Spleen (tissue), 11 donors: ENCODE data around the gene GSTP1. TPM values are rescaled to one million over a fixed set of nuclear protein-coding genes. Genes with fewer than 3 reads are reported as not detected.

Experiments used
- DNase-seq: peaks from one replicate; pipeline ENCODE4 v3.0.0-alpha.2; 2020
- H3K27ac ChIP-seq, 8 donors: fragments of 200-600 bp; sonication (generic) in 7 of 8; 1 replicate in 4 of 8; 2 replicates in 4 of 8; pipeline versions ENCODE4 v1.5.0 to v1.8.0; 2016 to 2021; ENCODE audit warnings: inconsistent platforms in 4 of 8, mild to moderate bottlenecking in 4 of 8, moderate library complexity in 1 of 8
- H3K27me3 ChIP-seq, 7 donors: fragments of 200-600 bp; sonication (generic) in 6 of 7; replicated peaks in 1 of 7; 1 replicate in 4 of 7; 2 replicates in 3 of 7; pipeline versions ENCODE4 v1.5.0 to v1.8.0; 2016 to 2021; ENCODE audit warnings: inconsistent platforms in 3 of 7, mild to moderate bottlenecking in 1 of 7
- H3K36me3 ChIP-seq, 6 donors: fragments of 200-600 bp; sonication (generic) in 5 of 6; 1 replicate in 4 of 6; 2 replicates in 2 of 6; pipeline versions ENCODE4 v1.5.0 to v1.8.0; 2016 to 2021; ENCODE audit warnings: inconsistent platforms in 2 of 6
- H3K4me1 ChIP-seq, 6 donors: fragments of 200-600 bp; sonication (generic) in 5 of 6; 1 replicate in 3 of 6; 2 replicates in 3 of 6; pipeline versions ENCODE4 v1.5.0 to v1.8.0; 2016 to 2021; ENCODE audit warnings: inconsistent platforms in 3 of 6
- H3K4me3 ChIP-seq, 8 donors: fragments of 200-600 bp; sonication (generic) in 7 of 8; 1 replicate in 4 of 8; 2 replicates in 4 of 8; pipeline versions ENCODE4 v1.5.0 to v1.8.0; 2016 to 2021; ENCODE audit warnings: inconsistent platforms in 4 of 8, mild to moderate bottlenecking in 4 of 8, moderate library complexity in 2 of 8
- H3K9me3 ChIP-seq, 8 donors: fragments of 200-600 bp; sonication (generic) in 7 of 8; 1 replicate in 4 of 8; 2 replicates in 4 of 8; pipeline versions ENCODE4 v1.5.0 to v1.8.0; 2016 to 2021; ENCODE audit warnings: inconsistent platforms in 4 of 8
- CTCF ChIP-seq, 11 experiments: fragments of 200-600 bp in 7 of 11; fragments of 450-650 bp in 4 of 11; sonication (generic) in 4 of 11; IDR thresholded peaks in 8 of 11; conservative IDR thresholded peaks in 3 of 11; 1 replicate in 7 of 11; 2 replicates in 4 of 11; pipeline versions ENCODE4 v1.4.0 to v1.8.0; 2016 to 2021; ENCODE audit warnings: antibody characterized with exemption in 11 of 11, inconsistent platforms in 4 of 11, mild to moderate bottlenecking in 1 of 11
- POLR2A ChIP-seq, 3 donors: fragments of 450-650 bp; IDR thresholded peaks; one replicate each; pipeline ENCODE4 v1.5.1; 2017; ENCODE audit warnings: antibody characterized with exemption in 3 of 3, mild to moderate bottlenecking in 1 of 3
- POLR2AphosphoS5 ChIP-seq, 3 donors: sonication (generic); formaldehyde crosslinking; IDR thresholded peaks; one replicate each; pipeline ENCODE4 v1.5.1; 2017; ENCODE audit warnings: antibody characterized with exemption in 3 of 3
- WGBS, 5 donors: extraction: QIAGEN DNeasy Blood & Tissue Kit in 3 of 5; methylation state at CpG; one replicate each; pipeline versions ENCODE4 v1.1.5 to v1.1.7; 2013 to 2018; 5-methylcytosine and 5-hydroxymethylcytosine counted together
- intact Hi-C: fragments of 100-400 bp; cut with DNase I; formaldehyde crosslinking; loops from one replicate; pipeline ENCODE4 v1.15.0; 2023; ENCODE audit warnings: low total_unique reads
- polyA plus RNA-seq, 3 donors: library from polyadenylated mRNA; stranded (reverse); fragments of 200-250 nt; gene quantifications; one replicate each; pipeline ENCODE4 v1.2.1, GENCODE V29; 2013
- total RNA-seq, 7 donors: library from RNA; depleted of rRNA in 3 of 7; stranded (reverse); fragments of >200 nt in 3 of 7; fragmentation: NEBNext Ultra II Directional in 4 of 7; extraction: Animal tissue kit (Norgen Biotek cat#: 25700) in 4 of 7; gene quantifications; one replicate each; pipeline versions ENCODE4 v1.1.0 to v1.2.1, GENCODE V29; 2016 to 2021
- donor health status: healthy with polysubstance abuse.
- donor health status: DM: no; HTN: no; CAD: no; lungs with moderate emphysema.
- donor health status: DM: no; HTN: no; CAD: no.
- donor health status: Bipolar disorder and iron deficiency.
- donor health status: healthy.
- donor health status: DM: no; HTN: no; CAD: no.
- donor health status: DM: yes; HTN: yes; CAD: no.

GSTP1 gene
- total and polyA plus RNA-seq, 10 donors: 211 to 399 (median 296) TPM

GRCh38 chr11:67572305-67572704 is 11.3 kb upstream of the GSTP1 start:
- Histone ChIP-seq H3K4me3 (no peak overlapping the region), H3K27ac (no peak overlapping the region), H3K4me1 (peaks cover 0 to 5% (median 0%) of the 10 kb centered on the region in 6 donors), H3K9me3 (no peaks in the 10 kb centered on the region), H3K27me3 (peaks cover 0 to 39% (median 0%) of the 10 kb centered on the region in 7 donors), H3K36me3 (no peaks in the 10 kb centered on the region)
- no peak for DNase-seq
- no peak for TF ChIP-seq CTCF (IDR thresholded peaks at IDR 0.05 in 8 of 11, conservative IDR thresholded peaks at IDR 0.05 in 3 of 11)
- TF ChIP-seq POLR2A (IDR thresholded peaks at IDR 0.05): no peak
- no peak for TF ChIP-seq POLR2AphosphoS5 (IDR thresholded peaks at IDR 0.05)
- 14 to 26% (median 20%) methylated on average over 5 of the region's 5 CpGs for WGBS, 5 donors
- intact Hi-C loops: no loop called here

- DNase-seq: peak; percentile 78
- Histone ChIP-seq H3K36me3 (no peaks in the 10 kb centered on the region), H3K27me3 (peaks cover 0 to 44% (median 0%) of the 10 kb centered on the region in 7 donors), H3K4me1 (peaks cover 0 to 5% (median 0%) of the 10 kb centered on the region in 6 donors), H3K9me3 (no peaks in the 10 kb centered on the region), H3K27ac (no peak overlapping the region), H3K4me3 (no peak overlapping the region)
- TF ChIP-seq POLR2A (IDR thresholded peaks at IDR 0.05) (no peak), CTCF (IDR thresholded peaks at IDR 0.05 in 8 of 11, conservative IDR thresholded peaks at IDR 0.05 in 3 of 11) (peak in 10 of 11 experiments; percentile 46 to 78 (median 67)), POLR2AphosphoS5 (IDR thresholded peaks at IDR 0.05) (no peak)
- intact Hi-C loops: no loop called here
- WGBS, 5 donors: 60 to 71% (median 61%) methylated on average over 21 of the region's 21 CpGs
Measured at GRCh38 chr11:67572747-67573419, 10.7 kb upstream of the GSTP1 start.

- no peak overlapping the region for H3K4me3 ChIP-seq
- peaks cover 0 to 15% (median 8%) of the 10 kb centered on the region in 6 donors for H3K4me1 ChIP-seq
- no peak for DNase-seq
- no peaks in the 10 kb centered on the region for H3K36me3 ChIP-seq
- H3K27ac ChIP-seq: no peak overlapping the region
- no peak for TF ChIP-seq POLR2A (IDR thresholded peaks at IDR 0.05)
- TF ChIP-seq POLR2AphosphoS5 (IDR thresholded peaks at IDR 0.05): no peak
- TF ChIP-seq CTCF (IDR thresholded peaks at IDR 0.05 in 8 of 11, conservative IDR thresholded peaks at IDR 0.05 in 3 of 11): no peak
- H3K27me3 ChIP-seq: peaks cover 0 to 60% (median 0%) of the 10 kb centered on the region in 7 donors
- intact Hi-C loops: no loop called here
- no peaks in the 10 kb centered on the region for H3K9me3 ChIP-seq
- 44 to 69% (median 49%) methylated on average over 3 of the region's 3 CpGs for WGBS, 5 donors
Measured at GRCh38 chr11:67574938-67575337, 8.7 kb upstream of the GSTP1 start.

GRCh38 chr11:67576735-67577475 is 6.7 kb upstream of the GSTP1 start:
- Histone ChIP-seq H3K4me3 (no peak overlapping the region), H3K4me1 (peaks cover 0 to 18% (median 8%) of the 10 kb centered on the region in 6 donors), H3K36me3 (no peaks in the 10 kb centered on the region), H3K9me3 (no peaks in the 10 kb centered on the region), H3K27me3 (peaks cover 0 to 56% (median 0%) of the 10 kb centered on the region in 7 donors), H3K27ac (no peak overlapping the region)
- no peak for DNase-seq
- TF ChIP-seq POLR2AphosphoS5 (IDR thresholded peaks at IDR 0.05) (no peak), POLR2A (IDR thresholded peaks at IDR 0.05) (no peak), CTCF (IDR thresholded peaks at IDR 0.05 in 8 of 11, conservative IDR thresholded peaks at IDR 0.05 in 3 of 11) (no peak)
- WGBS, 5 donors: 77 to 82% (median 78%) methylated on average over 11 to 14 of the region's 14 CpGs
- intact Hi-C loops: no loop called here
